Activated CD4-positive, alpha-beta T cell treated with anti-CD3 and anti-CD28 coated beads, Interleukin-2, amount 10 ng/mL, durations not matched to agents 24 days and 14 days (primary cell): Measurements from ENCODE around the gene ZC3H12D. TPM values are rescaled to one million over a fixed set of nuclear protein-coding genes. Genes with fewer than 3 reads are reported as not detected.
"Not testable (repeated sequence)": the region's sequence is repeated elsewhere in the genome, so short reads cannot be mapped to it uniquely, and the experiment has no call there.

Source experiments
- DNase-seq: peaks from one replicate; pipeline ENCODE4 v3.0.0; 2022
- H3K27ac Mint-ChIP-seq: one replicate; pipeline ENCODE4 v1.8.0; 2022; ENCODE audit warnings: mild to moderate bottlenecking, mixed read lengths
- H3K27me3 Mint-ChIP-seq: one replicate; pipeline ENCODE4 v1.8.0; 2022; ENCODE audit warnings: mixed read lengths
- H3K36me3 Mint-ChIP-seq: one replicate; pipeline ENCODE4 v1.8.0; 2022; ENCODE audit warnings: low read depth, mild to moderate bottlenecking, mixed read lengths
- H3K4me1 Mint-ChIP-seq: one replicate; pipeline ENCODE4 v1.8.0; 2021; ENCODE audit warnings: mixed read lengths
- H3K4me3 Mint-ChIP-seq: one replicate; pipeline ENCODE4 v1.8.0; 2022; ENCODE audit warnings: mild to moderate bottlenecking, moderate library complexity, mixed read lengths
- H3K9me3 Mint-ChIP-seq: one replicate; pipeline ENCODE4 v1.8.0; 2021; ENCODE audit warnings: mixed read lengths
- intact Hi-C: fragments of 100-400 bp; cut with micrococcal nuclease; formaldehyde crosslinking; loops from one replicate; pipeline ENCODE4 v1.15.1; 2023
- total RNA-seq: library from RNA; stranded (reverse); gene quantifications from 2 replicates; pipeline ENCODE4 v1.2.3, GENCODE V29; 2022

Gene ZC3H12D
- total RNA-seq, 1 donor from 2014 or later = 79.8 TPM

- intact Hi-C loops = loop anchor here (5.0 kb wide), 4 partner anchors 179 to 419 kb away; partner anchors contain the start of gene TAB2
- Mint-ChIP-seq H3K36me3 (peaks cover 11% of the 10 kb centered on the region), H3K4me3 (peak overlapping the region; percentile 74), H3K4me1 (peaks cover 66% of the 10 kb centered on the region), H3K27ac (peak overlapping the region; percentile 96)
- H3K9me3 Mint-ChIP-seq, H3K27me3 Mint-ChIP-seq: not testable (repeated sequence)
- peak; percentile 71 for DNase-seq
Observed at GRCh38 chr6:149496597-149496996, 11.8 kb upstream of the ZC3H12D start.

- intact Hi-C loops = loop anchor here (1.0 to 5.0 kb wide), 7 partner anchors 10 to 462 kb away; partner anchors contain the start of genes TAB2 and ZC3H12D
- not testable (repeated sequence) for H3K36me3 Mint-ChIP-seq, H3K9me3 Mint-ChIP-seq, H3K27me3 Mint-ChIP-seq
- Mint-ChIP-seq H3K27ac (peak overlapping the region; percentile 96), H3K4me1 (peaks cover 66% of the 10 kb centered on the region), H3K4me3 (peak overlapping the region; percentile 74)
- peak; percentile 79 for DNase-seq
Observed at GRCh38 chr6:149495349-149496016, 10.7 kb upstream of the ZC3H12D start.

- peaks cover 61% of the 10 kb centered on the region for H3K4me1 Mint-ChIP-seq
- peak overlapping the region; percentile 74 for H3K4me3 Mint-ChIP-seq
- peak; percentile 90 for DNase-seq
- intact Hi-C loops = loop anchor here (1.0 to 5.0 kb wide), 7 partner anchors 10 to 462 kb away; partner anchors contain the start of genes TAB2 and ZC3H12D
- not testable (repeated sequence) for H3K27me3 Mint-ChIP-seq, H3K36me3 Mint-ChIP-seq, H3K9me3 Mint-ChIP-seq
- peak overlapping the region; percentile 96 for H3K27ac Mint-ChIP-seq
Observed at GRCh38 chr6:149494810-149495209, 10.0 kb upstream of the ZC3H12D start.

- H3K27me3 Mint-ChIP-seq = no peaks in the 10 kb centered on the region
- intact Hi-C loops = no loop called here
- peaks cover 63% of the 10 kb centered on the region for H3K4me1 Mint-ChIP-seq
- H3K9me3 Mint-ChIP-seq = no peaks in the 10 kb centered on the region
- H3K36me3 Mint-ChIP-seq = no peaks in the 10 kb centered on the region
- H3K27ac Mint-ChIP-seq = peak overlapping the region; percentile 96
- no peak for DNase-seq
- no peak overlapping the region for H3K4me3 Mint-ChIP-seq
Observed at GRCh38 chr6:149493761-149494320, 9.0 kb upstream of the ZC3H12D start.

GRCh38 chr6:149492798-149493343 lies 8.1 kb upstream of the ZC3H12D start:
- DNase-seq = no peak
- Mint-ChIP-seq H3K27ac (peak overlapping the region; percentile 96), H3K4me1 (peaks cover 65% of the 10 kb centered on the region), H3K36me3 (no peaks in the 10 kb centered on the region), H3K27me3 (no peaks in the 10 kb centered on the region), H3K9me3 (no peaks in the 10 kb centered on the region), H3K4me3 (no peak overlapping the region)
- intact Hi-C loops = no loop called here

- H3K27me3 Mint-ChIP-seq = no peaks in the 10 kb centered on the region
- no peaks in the 10 kb centered on the region for H3K36me3 Mint-ChIP-seq
- H3K27ac Mint-ChIP-seq = peak overlapping the region; percentile 42
- no peak for DNase-seq
- intact Hi-C loops = no loop called here
- no peaks in the 10 kb centered on the region for H3K9me3 Mint-ChIP-seq
- peaks cover 51% of the 10 kb centered on the region for H3K4me1 Mint-ChIP-seq
- H3K4me3 Mint-ChIP-seq = no peak overlapping the region
Observed at GRCh38 chr6:149489967-149490366, 5.2 kb upstream of the ZC3H12D start.

- Mint-ChIP-seq H3K9me3 (no peaks in the 10 kb centered on the region), H3K4me3 (peak overlapping the region; percentile 20), H3K27me3 (no peaks in the 10 kb centered on the region), H3K36me3 (peaks cover 5% of the 10 kb centered on the region), H3K4me1 (peaks cover 46% of the 10 kb centered on the region), H3K27ac (peak overlapping the region; percentile 78)
- intact Hi-C loops = no loop called here
- peak; percentile 68 for DNase-seq
Observed at GRCh38 chr6:149488815-149489214, 4.0 kb upstream of the ZC3H12D start.

- Mint-ChIP-seq H3K4me3 (no peak overlapping the region), H3K9me3 (no peaks in the 10 kb centered on the region), H3K36me3 (peaks cover 18% of the 10 kb centered on the region), H3K27ac (no peak overlapping the region), H3K27me3 (no peaks in the 10 kb centered on the region), H3K4me1 (peaks cover 46% of the 10 kb centered on the region)
- intact Hi-C loops = no loop called here
- DNase-seq = no peak
Observed at GRCh38 chr6:149487316-149487715, 2.5 kb upstream of the ZC3H12D start.

GRCh38 chr6:149483849-149484655 lies 762 bp downstream of the ZC3H12D start:
- Mint-ChIP-seq H3K4me1 (peaks cover 64% of the 10 kb centered on the region), H3K27ac (peak overlapping the region; percentile 100), H3K9me3 (no peaks in the 10 kb centered on the region), H3K4me3 (peak overlapping the region; percentile 90), H3K27me3 (no peaks in the 10 kb centered on the region), H3K36me3 (peaks cover 47% of the 10 kb centered on the region)
- intact Hi-C loops = loop anchor here (1.0 to 2.0 kb wide), 2 partner anchors 33 to 83 kb away; partner anchors contain the start of gene GINM1
- DNase-seq = peak; percentile 73

- Mint-ChIP-seq H3K4me3 (peak overlapping the region; percentile 90), H3K36me3 (peaks cover 52% of the 10 kb centered on the region), H3K27me3 (no peaks in the 10 kb centered on the region), H3K4me1 (peaks cover 64% of the 10 kb centered on the region), H3K9me3 (no peaks in the 10 kb centered on the region), H3K27ac (peak overlapping the region; percentile 100)
- peak; percentile 71 for DNase-seq
- intact Hi-C loops = no loop called here
Observed at GRCh38 chr6:149483334-149483725, 1.5 kb downstream of the ZC3H12D start.

- no peaks in the 10 kb centered on the region for H3K9me3 Mint-ChIP-seq
- intact Hi-C loops = no loop called here
- peaks cover 52% of the 10 kb centered on the region for H3K36me3 Mint-ChIP-seq
- peak overlapping the region; percentile 96 for H3K27ac Mint-ChIP-seq
- H3K4me3 Mint-ChIP-seq = peak overlapping the region; percentile 90
- peaks cover 64% of the 10 kb centered on the region for H3K4me1 Mint-ChIP-seq
- peak; percentile 76 for DNase-seq
- no peaks in the 10 kb centered on the region for H3K27me3 Mint-ChIP-seq
Observed at GRCh38 chr6:149482545-149483333, 2.1 kb downstream of the ZC3H12D start.

GRCh38 chr6:149480502-149481280 lies 4.1 kb downstream of the ZC3H12D start:
- Mint-ChIP-seq H3K36me3 (peaks cover 64% of the 10 kb centered on the region), H3K27me3 (no peaks in the 10 kb centered on the region), H3K4me1 (peaks cover 68% of the 10 kb centered on the region), H3K9me3 (no peaks in the 10 kb centered on the region), H3K4me3 (peak overlapping the region; percentile 90), H3K27ac (peak overlapping the region; percentile 96)
- DNase-seq = peak; percentile 84
- intact Hi-C loops = no loop called here
